Measurements from ENCODE around the gene SNX24.

- TF ChIP-seq CTCF (IDR thresholded peaks at IDR 0.05) (no peak), POLR2AphosphoS5 (IDR thresholded peaks at IDR 0.05) (no peak)
Observed at GRCh38 chr5:123047706-123048105, 202.3 kb downstream of the SNX24 start.
